ENCODE results near the gene MYO1D.

Gene MYO1D

GRCh38 chr17:32569171-32570080 is 307.5 kb downstream of the MYO1D start:
- Histone ChIP-seq H3K27me3 (ENCODE audit: insufficient read depth, low read length) (no peaks in the 10 kb centered on the region), H3K9ac (ENCODE audit: low read depth, low read length) (no peak overlapping the region), H3K9me3 (ENCODE audit: insufficient read depth, low read depth, low read length) (no peaks in the 10 kb centered on the region)

GRCh38 chr17:32568705-32569104 is 308.2 kb downstream of the MYO1D start:
- Histone ChIP-seq H3K27me3 (ENCODE audit: insufficient read depth, low read length) (no peaks in the 10 kb centered on the region), H3K9me3 (ENCODE audit: insufficient read depth, low read depth, low read length) (no peaks in the 10 kb centered on the region), H3K4me1 (ENCODE audit: insufficient read depth, low read length) (no peaks in the 10 kb centered on the region), H3K36me3 (ENCODE audit: insufficient read depth, low read depth, low read length) (no peaks in the 10 kb centered on the region), H3K9ac (ENCODE audit: low read depth, low read length) (no peak overlapping the region), H3K27ac (ENCODE audit: low read length) (no peak overlapping the region), H3K4me3 (ENCODE audit: low read length) (no peak overlapping the region)

More at GRCh38 chr17:32569171-32570080, 307.5 kb downstream of the MYO1D start:
- Histone ChIP-seq H3K4me3 (ENCODE audit: low read length) (no peak overlapping the region), H3K4me1 (ENCODE audit: insufficient read depth, low read length) (no peaks in the 10 kb centered on the region), H3K36me3 (ENCODE audit: insufficient read depth, low read depth, low read length) (no peaks in the 10 kb centered on the region), H3K27ac (ENCODE audit: low read length) (no peak overlapping the region)

GRCh38 chr17:32567511-32567910 is 309.4 kb downstream of the MYO1D start:
- Histone ChIP-seq H3K27me3 (ENCODE audit: insufficient read depth, low read length) (no peaks in the 10 kb centered on the region), H3K36me3 (ENCODE audit: insufficient read depth, low read depth, low read length) (no peaks in the 10 kb centered on the region), H3K4me3 (ENCODE audit: low read length) (no peak overlapping the region), H3K27ac (ENCODE audit: low read length) (no peak overlapping the region), H3K9me3 (ENCODE audit: insufficient read depth, low read depth, low read length) (no peaks in the 10 kb centered on the region), H3K4me1 (ENCODE audit: insufficient read depth, low read length) (no peaks in the 10 kb centered on the region), H3K9ac (ENCODE audit: low read depth, low read length) (no peak overlapping the region)

DNA sequence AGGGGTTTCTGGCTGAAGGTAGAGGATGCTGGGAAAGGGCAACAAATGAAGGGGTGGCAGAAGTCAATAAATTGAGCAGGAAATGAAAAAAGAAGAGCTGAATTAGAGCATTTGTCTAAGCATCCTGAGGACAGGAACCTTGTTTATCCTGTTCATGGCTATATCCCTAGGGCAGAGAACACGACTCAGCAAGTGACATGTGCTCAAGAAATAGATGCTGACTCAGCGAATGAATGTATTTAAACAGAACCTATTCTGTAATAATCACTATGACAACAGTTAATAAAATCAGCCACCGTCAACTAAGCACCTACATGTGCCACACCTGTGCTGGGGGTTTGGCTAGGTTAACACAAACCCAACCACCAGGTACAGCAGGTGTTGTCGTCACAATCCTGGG is 309.8 kb downstream of the MYO1D start:
- H3K9me3 ChIP-seq (ENCODE audit: insufficient read depth, low read depth, low read length), result no peaks in the 10 kb centered on the region
- H3K27me3 ChIP-seq (ENCODE audit: insufficient read depth, low read length), result no peaks in the 10 kb centered on the region
- no peaks in the 10 kb centered on the region for H3K36me3 ChIP-seq (ENCODE audit: insufficient read depth, low read depth, low read length)

GRCh38 chr17:32566303-32566702 is 310.6 kb downstream of the MYO1D start:
- Histone ChIP-seq H3K27me3 (ENCODE audit: insufficient read depth, low read length) (no peaks in the 10 kb centered on the region), H3K4me1 (ENCODE audit: insufficient read depth, low read length) (no peaks in the 10 kb centered on the region), H3K27ac (ENCODE audit: low read length) (no peak overlapping the region), H3K4me3 (ENCODE audit: low read length) (no peak overlapping the region), H3K9me3 (ENCODE audit: insufficient read depth, low read depth, low read length) (no peaks in the 10 kb centered on the region), H3K9ac (ENCODE audit: low read depth, low read length) (no peak overlapping the region), H3K36me3 (ENCODE audit: insufficient read depth, low read depth, low read length) (no peaks in the 10 kb centered on the region)

More for the DNA sequence above, 309.8 kb downstream of the MYO1D start:
- Histone ChIP-seq H3K4me3 (ENCODE audit: low read length) (no peak overlapping the region), H3K9ac (ENCODE audit: low read depth, low read length) (no peak overlapping the region), H3K27ac (ENCODE audit: low read length) (no peak overlapping the region), H3K4me1 (ENCODE audit: insufficient read depth, low read length) (no peaks in the 10 kb centered on the region)

- H3K9me3 ChIP-seq (ENCODE audit: insufficient read depth, low read depth, low read length), result no peaks in the 10 kb centered on the region
- H3K4me1 ChIP-seq (ENCODE audit: insufficient read depth, low read length), result no peaks in the 10 kb centered on the region
- H3K27ac ChIP-seq (ENCODE audit: low read length), result no peak overlapping the region
- H3K4me3 ChIP-seq (ENCODE audit: low read length), result no peak overlapping the region
- H3K9ac ChIP-seq (ENCODE audit: low read depth, low read length), result no peak overlapping the region
- H3K36me3 ChIP-seq (ENCODE audit: insufficient read depth, low read depth, low read length), result no peaks in the 10 kb centered on the region
- H3K27me3 ChIP-seq (ENCODE audit: insufficient read depth, low read length), result no peaks in the 10 kb centered on the region
Measured at GRCh38 chr17:32565401-32565800, 311.5 kb downstream of the MYO1D start.

DNA sequence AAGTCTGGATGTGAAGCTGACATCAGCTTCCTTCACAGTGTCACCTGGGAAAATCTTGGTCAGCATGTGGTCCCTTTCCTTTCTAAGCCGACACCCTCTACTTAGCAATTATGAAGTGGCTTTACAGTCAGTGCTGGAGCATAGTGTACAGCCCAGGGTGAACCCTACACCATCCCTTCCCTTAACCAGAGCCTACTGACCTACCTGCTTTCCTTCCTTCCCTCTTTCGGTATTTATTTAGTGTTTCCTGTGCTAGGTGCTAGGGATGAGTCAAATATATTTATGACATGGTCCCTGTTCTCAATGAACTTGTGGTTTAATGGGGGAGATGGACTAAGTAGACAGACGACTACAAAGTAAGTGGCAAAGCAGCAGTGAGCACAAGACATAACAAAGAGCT is 312.6 kb downstream of the MYO1D start:
- Histone ChIP-seq H3K9me3 (ENCODE audit: insufficient read depth, low read depth, low read length) (no peaks in the 10 kb centered on the region), H3K27ac (ENCODE audit: low read length) (no peak overlapping the region), H3K36me3 (ENCODE audit: insufficient read depth, low read depth, low read length) (no peaks in the 10 kb centered on the region), H3K4me1 (ENCODE audit: insufficient read depth, low read length) (no peaks in the 10 kb centered on the region), H3K9ac (ENCODE audit: low read depth, low read length) (no peak overlapping the region), H3K27me3 (ENCODE audit: insufficient read depth, low read length) (no peaks in the 10 kb centered on the region), H3K4me3 (ENCODE audit: low read length) (no peak overlapping the region)

GRCh38 chr17:32563583-32563982 is 313.3 kb downstream of the MYO1D start:
- Histone ChIP-seq H3K4me1 (ENCODE audit: insufficient read depth, low read length) (no peaks in the 10 kb centered on the region), H3K27me3 (ENCODE audit: insufficient read depth, low read length) (no peaks in the 10 kb centered on the region), H3K4me3 (ENCODE audit: low read length) (no peak overlapping the region), H3K36me3 (ENCODE audit: insufficient read depth, low read depth, low read length) (no peaks in the 10 kb centered on the region), H3K9me3 (ENCODE audit: insufficient read depth, low read depth, low read length) (no peaks in the 10 kb centered on the region), H3K9ac (ENCODE audit: low read depth, low read length) (no peak overlapping the region), H3K27ac (ENCODE audit: low read length) (no peak overlapping the region)

GRCh38 chr17:32558997-32559650 is 317.8 kb downstream of the MYO1D start:
- Histone ChIP-seq H3K4me3 (ENCODE audit: low read length) (no peak overlapping the region), H3K27me3 (ENCODE audit: insufficient read depth, low read length) (no peaks in the 10 kb centered on the region), H3K9me3 (ENCODE audit: insufficient read depth, low read depth, low read length) (no peaks in the 10 kb centered on the region), H3K36me3 (ENCODE audit: insufficient read depth, low read depth, low read length) (no peaks in the 10 kb centered on the region), H3K4me1 (ENCODE audit: insufficient read depth, low read length) (peaks cover 7% of the 10 kb centered on the region), H3K27ac (ENCODE audit: low read length) (no peak overlapping the region), H3K9ac (ENCODE audit: low read depth, low read length) (no peak overlapping the region)

- no peaks in the 10 kb centered on the region for H3K27me3 ChIP-seq (ENCODE audit: insufficient read depth, low read length)
- no peak overlapping the region for H3K27ac ChIP-seq (ENCODE audit: low read length)
- H3K36me3 ChIP-seq (ENCODE audit: insufficient read depth, low read depth, low read length), result no peaks in the 10 kb centered on the region
- H3K4me3 ChIP-seq (ENCODE audit: low read length), result no peak overlapping the region
- no peak overlapping the region for H3K9ac ChIP-seq (ENCODE audit: low read depth, low read length)
- peaks cover 7% of the 10 kb centered on the region for H3K4me1 ChIP-seq (ENCODE audit: insufficient read depth, low read length)
- H3K9me3 ChIP-seq (ENCODE audit: insufficient read depth, low read depth, low read length), result no peaks in the 10 kb centered on the region
Measured at GRCh38 chr17:32558326-32558955, 318.5 kb downstream of the MYO1D start.

GRCh38 chr17:32555611-32556310 is 321.2 kb downstream of the MYO1D start:
- H3K4me3 ChIP-seq (ENCODE audit: low read length), result no peak overlapping the region
- H3K4me1 ChIP-seq (ENCODE audit: insufficient read depth, low read length), result peaks cover 7% of the 10 kb centered on the region
- H3K27me3 ChIP-seq (ENCODE audit: insufficient read depth, low read length), result no peaks in the 10 kb centered on the region
- no peaks in the 10 kb centered on the region for H3K9me3 ChIP-seq (ENCODE audit: insufficient read depth, low read depth, low read length)
- no peak overlapping the region for H3K9ac ChIP-seq (ENCODE audit: low read depth, low read length)
- H3K27ac ChIP-seq (ENCODE audit: low read length), result no peak overlapping the region
- H3K36me3 ChIP-seq (ENCODE audit: insufficient read depth, low read depth, low read length), result no peaks in the 10 kb centered on the region

All from iPS-20b (cell line).